Muscle of leg (tissue), 11 donors: ENCODE data around the gene DOK3. TPM values are rescaled to one million over a fixed set of nuclear protein-coding genes. Genes with fewer than 3 reads are reported as not detected.
A peak's percentile ranks its signal among the peaks of the same experiment; 100 is the strongest.

Experiments used
- DNase-seq: peaks from one replicate; pipeline ENCODE4 v3.0.0; 2013
- H3K27ac ChIP-seq: one replicate; pipeline ENCODE4 v1.5.1; 2013; ENCODE audit warnings: mild to moderate bottlenecking, low read length, control low read depth
- H3K27me3 ChIP-seq: one replicate; pipeline ENCODE4 v1.6.1; 2013; ENCODE audit warnings: low read length; ENCODE audit not compliant: control insufficient read depth, insufficient read depth
- H3K36me3 ChIP-seq: one replicate; pipeline ENCODE4 v1.6.1; 2013; ENCODE audit warnings: low read length; ENCODE audit not compliant: control insufficient read depth, insufficient read depth
- H3K4me1 ChIP-seq: one replicate; pipeline ENCODE4 v1.6.1; 2013; ENCODE audit warnings: low read length; ENCODE audit not compliant: control insufficient read depth, insufficient read depth
- H3K4me3 ChIP-seq: one replicate; pipeline ENCODE4 v1.5.1; 2013; ENCODE audit warnings: low read length, control low read depth
- H3K9me3 ChIP-seq: replicated peaks from 2 replicates; pipeline ENCODE4 v1.6.1; 2013; ENCODE audit warnings: low read depth, low read length; ENCODE audit not compliant: control insufficient read depth
- WGBS: methylation state at CpG from one replicate; pipeline ENCODE4 v1.1.5; 2013; ENCODE audit warnings: missing lambda C conversion rate; ENCODE audit not compliant: insufficient coverage; 5-methylcytosine and 5-hydroxymethylcytosine counted together
- polyA plus RNA-seq, 8 donors: library from polyadenylated mRNA; unstranded; fragments of 120-200 nt; gene quantifications; one replicate each; pipeline versions ENCODE4 v1.2.1 to v1.2.3, GENCODE V29; 2013; ENCODE audit warnings: inconsistent platforms in 1 of 8, low replicate concordance in 1 of 8; ENCODE audit not compliant: insufficient read length in 8 of 8, insufficient read depth in 1 of 8
- total RNA-seq: library from RNA; stranded (reverse); fragments of 120-200 nt; gene quantifications from one replicate; pipeline ENCODE4 v1.2.4, GENCODE V29; 2013

DOK3 gene
- total and polyA plus RNA-seq, 9 donors: 2.7 to 9.9 (median 6.3) TPM

DNA sequence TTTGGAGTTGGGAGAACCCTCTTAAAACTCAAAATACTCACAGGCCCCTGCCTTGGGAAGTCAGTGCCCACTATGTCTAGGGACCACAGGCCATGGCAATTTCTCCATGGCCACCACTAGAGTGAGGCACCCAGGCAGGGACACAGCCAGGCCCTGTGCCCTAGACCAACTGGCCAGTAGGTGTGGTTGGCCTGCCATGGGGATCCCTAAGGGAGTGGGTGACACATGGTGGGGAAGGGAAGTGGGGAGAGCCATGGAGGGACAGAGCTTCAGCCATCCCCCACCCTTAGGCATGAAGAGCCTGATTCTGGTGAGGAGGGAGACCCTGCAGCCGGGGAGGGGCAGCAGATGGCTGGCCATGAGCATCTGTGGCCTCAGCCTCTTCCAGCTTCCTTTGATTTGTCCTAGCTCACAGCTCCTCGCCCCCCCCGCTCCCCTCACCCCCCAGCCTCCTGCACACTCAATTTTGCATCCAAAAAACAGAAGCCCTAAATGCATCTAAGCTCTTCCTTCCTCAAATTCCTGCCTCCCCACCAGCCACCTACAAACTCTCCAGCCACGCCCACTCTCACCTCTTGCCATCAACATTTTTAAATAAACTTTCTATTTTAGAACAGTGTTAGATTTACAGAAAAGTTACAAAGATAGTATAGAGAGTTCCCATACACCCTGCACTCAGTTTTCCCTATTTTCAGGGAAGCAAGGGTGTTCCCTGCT lies 34.6 kb downstream of the DOK3 start:
- Histone ChIP-seq H3K4me3 (no peak overlapping the region), H3K36me3 (peaks cover 20% of the 10 kb centered on the region), H3K4me1 (peaks cover 60% of the 10 kb centered on the region), H3K27me3 (no peaks in the 10 kb centered on the region), H3K27ac (no peak overlapping the region), H3K9me3 (no peaks in the 10 kb centered on the region)
- DNase-seq: no peak
- WGBS: 7% methylated on average over 2 of the region's 4 CpGs

DNA sequence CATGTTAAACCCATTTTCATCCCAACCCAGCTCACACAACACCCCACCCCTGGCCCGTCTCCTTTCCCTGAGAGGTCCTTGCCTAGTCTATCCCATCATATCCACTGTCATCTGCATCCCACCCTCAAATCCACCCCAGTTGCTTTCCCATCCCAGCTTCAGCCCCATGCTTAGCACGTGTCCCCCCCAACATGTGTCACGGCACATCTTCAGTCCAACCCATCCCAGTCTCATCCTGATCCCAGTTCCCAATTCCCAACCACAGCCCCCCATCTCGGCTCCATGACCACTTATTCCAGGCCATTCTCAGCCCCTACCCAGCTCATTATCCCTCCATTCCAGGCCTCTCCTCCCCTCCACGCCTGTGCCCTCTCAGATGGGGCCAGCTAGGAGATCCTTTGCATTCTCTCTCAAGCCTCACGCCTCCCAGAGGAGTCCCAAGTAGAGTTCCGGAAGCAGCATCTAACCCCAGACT lies 35.6 kb downstream of the DOK3 start:
- no peaks in the 10 kb centered on the region for H3K9me3 ChIP-seq
- H3K4me1 ChIP-seq: peaks cover 60% of the 10 kb centered on the region
- peak; percentile 62 for DNase-seq
- H3K27ac ChIP-seq: peak overlapping the region; percentile 62
- H3K36me3 ChIP-seq: peaks cover 28% of the 10 kb centered on the region
- H3K27me3 ChIP-seq: no peaks in the 10 kb centered on the region
- 13% methylated on average over 6 of the region's 7 CpGs for WGBS
- H3K4me3 ChIP-seq: no peak overlapping the region

DNA sequence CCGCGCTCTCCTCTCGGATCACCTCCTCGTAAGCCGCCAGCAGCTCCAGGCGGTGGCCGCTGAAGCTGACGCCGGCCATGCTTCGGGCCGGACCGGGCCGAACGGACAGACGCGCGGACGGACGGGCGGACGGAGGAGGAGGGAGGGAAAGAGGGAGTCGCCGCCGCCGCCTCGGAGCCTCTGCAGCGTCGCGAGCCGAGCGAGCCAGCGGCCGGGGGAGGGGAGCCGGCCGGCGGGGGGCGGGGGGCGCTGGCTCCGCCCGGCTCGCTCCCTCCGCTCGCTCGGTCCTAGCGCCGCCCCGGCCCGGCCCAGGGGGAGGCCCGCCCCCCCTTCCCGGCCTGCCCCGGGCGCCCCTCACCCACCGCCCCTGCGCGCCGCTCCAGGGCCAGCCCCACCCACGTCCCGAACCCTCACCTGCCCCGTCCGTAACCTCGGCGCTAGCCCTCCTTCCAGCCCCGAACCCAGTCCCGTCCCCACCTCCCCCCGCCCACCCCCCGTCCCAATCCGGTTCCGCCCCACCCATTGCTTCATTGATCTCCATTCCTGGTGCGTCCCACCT lies 36.1 kb downstream of the DOK3 start, which contains the start of gene DBN1:
Gene DBN1 (minus strand): TSS at position 192 of the 559 bp plus-strand sequence. CDS start 113 bp downstream, at position 79.
- Histone ChIP-seq H3K9me3 (no peaks in the 10 kb centered on the region), H3K27me3 (no peaks in the 10 kb centered on the region), H3K36me3 (peaks cover 33% of the 10 kb centered on the region), H3K4me3 (peak within 1 kb of the TSS; percentile 92), H3K27ac (peak within 1 kb of the TSS; percentile 88), H3K4me1 (peaks cover 59% of the 10 kb centered on the region)
- WGBS: under 1% methylated on average over 28 of the region's 69 CpGs
- DNase-seq: peak; percentile 88

DNA sequence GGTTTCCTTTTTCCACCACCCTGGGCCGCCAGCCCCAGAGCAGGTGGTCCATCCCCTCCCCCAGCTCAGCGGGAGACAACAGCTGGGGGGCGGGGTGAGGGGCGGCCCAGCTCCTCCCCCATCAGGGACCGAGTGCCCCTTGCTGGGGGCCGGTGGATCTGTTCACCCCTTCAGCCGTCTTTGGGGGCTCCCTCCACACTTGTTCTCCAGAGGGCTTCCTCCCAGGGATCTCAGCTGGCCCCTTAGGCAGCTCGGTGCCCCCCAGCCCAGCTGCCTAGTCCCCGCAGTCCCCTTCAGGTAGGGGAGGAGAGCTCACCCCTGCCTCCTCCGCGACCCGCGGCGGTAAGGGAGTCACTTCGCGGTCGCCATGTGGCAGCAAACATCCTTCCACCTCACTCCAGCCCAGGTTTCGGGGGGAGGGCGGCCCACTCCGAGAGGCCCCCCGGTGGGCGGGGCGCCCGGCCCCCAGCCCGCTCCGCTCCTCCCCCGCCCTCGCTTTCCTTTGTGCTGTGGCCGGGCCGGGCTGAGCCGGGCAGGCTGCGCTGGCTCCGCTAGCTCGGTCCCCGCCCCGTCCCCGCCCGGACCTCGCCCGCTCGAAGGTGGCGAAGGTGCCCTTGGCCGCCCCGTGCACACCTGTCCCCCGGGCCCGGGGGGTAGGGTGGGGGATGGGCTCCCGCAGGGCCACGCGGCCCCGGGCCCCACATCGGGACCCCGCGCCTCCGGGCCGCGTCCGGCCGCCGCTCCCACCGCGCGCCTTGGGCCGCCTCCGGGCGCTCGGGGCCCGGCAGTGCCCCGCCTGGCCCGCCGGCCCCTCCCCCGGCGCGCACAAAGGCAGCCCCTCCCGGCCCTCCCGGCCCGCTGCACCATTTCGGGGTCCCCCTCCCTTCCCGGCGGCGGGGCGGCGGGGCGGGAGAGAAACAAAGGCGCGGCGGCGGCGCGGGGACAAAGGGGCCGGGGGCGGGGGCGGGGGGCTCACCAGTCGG lies 36.9 kb downstream of the DOK3 start:
- Histone ChIP-seq H3K4me3 (peak overlapping the region; percentile 92), H3K27me3 (no peaks in the 10 kb centered on the region), H3K9me3 (no peaks in the 10 kb centered on the region), H3K36me3 (peaks cover 41% of the 10 kb centered on the region), H3K27ac (peak overlapping the region; percentile 88), H3K4me1 (peaks cover 64% of the 10 kb centered on the region)
- under 1% methylated on average over 77 of the region's 93 CpGs for WGBS
- DNase-seq: peak; percentile 80

DNA sequence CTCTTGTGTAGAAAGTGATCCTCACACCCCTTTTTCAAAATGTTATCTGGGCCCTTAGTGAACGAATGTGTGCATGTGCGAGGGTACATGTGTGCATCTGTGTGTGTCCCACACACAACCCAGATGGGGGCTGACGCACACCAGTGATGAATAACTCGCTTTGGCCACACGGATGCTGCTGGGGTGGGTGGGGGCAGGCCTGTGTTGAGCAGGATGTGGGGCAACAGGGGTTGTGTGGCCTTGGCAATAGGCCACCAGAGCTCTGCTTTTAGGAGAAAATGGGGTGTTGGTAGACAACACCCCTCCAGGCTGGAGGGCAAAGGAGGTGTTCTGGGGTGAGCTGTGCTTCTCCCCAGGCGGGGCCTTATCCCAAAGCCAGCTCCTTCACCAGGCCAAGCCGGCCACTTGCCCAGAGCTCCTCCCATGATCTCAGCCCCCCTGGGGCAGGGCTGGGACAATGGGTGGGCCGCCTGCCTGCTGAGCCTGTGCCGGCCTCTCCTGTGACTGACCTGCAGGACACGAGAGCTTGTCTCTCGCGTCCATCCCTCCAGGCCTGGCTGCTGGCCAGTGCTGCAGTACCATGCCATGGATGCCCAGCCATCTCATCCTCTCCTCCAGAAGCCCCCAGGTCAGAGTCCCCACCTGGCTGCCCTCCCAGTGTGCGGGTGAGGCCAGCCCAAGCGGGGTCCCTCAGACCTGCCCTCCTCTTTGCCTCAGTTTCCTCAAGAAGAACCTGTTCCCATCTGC lies 37.8 kb downstream of the DOK3 start:
- Histone ChIP-seq H3K9me3 (no peaks in the 10 kb centered on the region), H3K4me3 (peak overlapping the region; percentile 92), H3K36me3 (peaks cover 51% of the 10 kb centered on the region), H3K27me3 (no peaks in the 10 kb centered on the region), H3K27ac (peak overlapping the region; percentile 88), H3K4me1 (peaks cover 62% of the 10 kb centered on the region)
- DNase-seq: peak; percentile 71
- 12% methylated on average over 11 of the region's 14 CpGs for WGBS

DNA sequence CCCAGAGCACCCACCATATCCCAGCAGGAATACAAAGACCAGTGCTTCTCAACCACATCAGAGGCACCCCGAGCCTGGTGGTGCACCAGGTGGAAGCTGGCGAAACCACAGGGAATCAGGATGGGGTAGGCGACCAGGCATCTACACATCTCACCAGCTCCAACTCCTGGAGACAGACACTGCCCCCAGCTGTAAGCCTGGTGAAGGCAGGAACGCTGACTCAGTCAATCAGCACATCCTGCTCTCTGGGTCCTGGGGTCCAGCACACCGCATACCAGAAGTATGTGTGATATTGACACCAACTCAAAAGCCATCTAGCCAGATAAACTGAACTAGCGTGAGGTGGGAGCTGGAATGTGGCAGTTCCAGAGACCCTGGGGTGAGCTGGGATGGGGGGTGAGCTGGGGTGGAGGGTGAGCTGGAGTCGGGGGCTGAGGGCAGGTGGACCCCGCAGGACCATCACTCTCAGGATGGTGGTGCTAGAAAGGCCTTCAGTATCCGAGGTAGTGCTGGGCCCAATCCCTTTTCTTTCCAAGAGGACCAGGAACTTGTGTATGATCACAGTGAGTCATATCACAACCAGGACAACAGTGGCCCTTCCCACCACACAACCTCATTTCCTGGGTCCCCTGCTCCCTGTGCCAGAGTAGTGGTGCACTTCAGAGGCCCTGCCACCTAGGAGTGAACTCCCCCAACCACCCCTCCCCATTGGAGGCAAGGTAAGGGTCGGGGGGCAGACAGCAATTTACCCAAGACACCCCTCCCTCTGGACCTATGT lies 38.7 kb downstream of the DOK3 start:
- H3K4me1 ChIP-seq: peaks cover 59% of the 10 kb centered on the region
- H3K4me3 ChIP-seq: peak overlapping the region; percentile 5
- no peaks in the 10 kb centered on the region for H3K9me3 ChIP-seq
- 86% methylated on average over 1 of the region's 10 CpGs for WGBS
- peaks cover 59% of the 10 kb centered on the region for H3K36me3 ChIP-seq
- H3K27ac ChIP-seq: peak overlapping the region; percentile 76
- H3K27me3 ChIP-seq: no peaks in the 10 kb centered on the region
- DNase-seq: no peak

DNA sequence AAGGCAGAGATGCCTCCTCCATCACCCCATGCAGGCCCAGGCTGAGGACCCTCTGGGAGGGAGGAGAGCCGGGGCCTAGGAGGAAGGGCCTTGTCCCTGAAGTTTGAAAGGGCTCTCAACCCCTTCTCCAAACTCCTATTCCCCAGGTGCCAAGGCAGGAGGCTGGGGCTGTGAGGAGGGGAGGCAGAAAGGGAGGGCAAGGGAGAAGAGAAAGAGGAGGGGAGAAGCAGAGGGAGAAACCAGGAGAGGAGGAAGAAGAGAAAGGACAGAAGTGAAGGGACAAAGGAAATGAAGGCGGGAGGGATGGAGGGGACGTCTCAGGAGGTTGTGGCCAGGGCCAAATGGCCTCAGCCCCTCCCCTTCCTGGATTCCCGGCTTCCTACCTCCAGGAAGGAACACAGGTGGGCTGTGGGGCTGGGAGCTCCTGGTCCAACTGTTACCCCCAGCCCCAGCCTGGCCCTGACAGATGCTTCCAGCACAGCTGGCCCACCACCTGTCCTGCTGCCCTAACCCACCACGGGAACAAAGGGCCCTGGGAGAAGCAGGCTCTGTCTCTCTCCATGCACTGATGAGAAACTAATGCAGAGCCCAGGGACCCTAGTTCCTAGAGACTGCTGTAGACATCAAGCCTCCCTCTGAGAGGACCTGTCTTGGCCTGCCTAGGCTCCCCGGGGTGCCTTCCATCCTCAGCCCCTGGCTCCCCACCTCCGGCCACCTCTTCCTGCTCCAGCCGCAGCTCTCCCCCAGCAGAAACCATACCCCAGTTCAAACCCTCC lies 39.7 kb downstream of the DOK3 start:
- WGBS: 29% methylated on average over 4 of the region's 8 CpGs
- Histone ChIP-seq H3K27me3 (no peaks in the 10 kb centered on the region), H3K9me3 (peaks cover 4% of the 10 kb centered on the region), H3K4me1 (peaks cover 54% of the 10 kb centered on the region), H3K36me3 (peaks cover 68% of the 10 kb centered on the region), H3K27ac (peak overlapping the region; percentile 76), H3K4me3 (no peak overlapping the region)
- DNase-seq: no peak

DNA sequence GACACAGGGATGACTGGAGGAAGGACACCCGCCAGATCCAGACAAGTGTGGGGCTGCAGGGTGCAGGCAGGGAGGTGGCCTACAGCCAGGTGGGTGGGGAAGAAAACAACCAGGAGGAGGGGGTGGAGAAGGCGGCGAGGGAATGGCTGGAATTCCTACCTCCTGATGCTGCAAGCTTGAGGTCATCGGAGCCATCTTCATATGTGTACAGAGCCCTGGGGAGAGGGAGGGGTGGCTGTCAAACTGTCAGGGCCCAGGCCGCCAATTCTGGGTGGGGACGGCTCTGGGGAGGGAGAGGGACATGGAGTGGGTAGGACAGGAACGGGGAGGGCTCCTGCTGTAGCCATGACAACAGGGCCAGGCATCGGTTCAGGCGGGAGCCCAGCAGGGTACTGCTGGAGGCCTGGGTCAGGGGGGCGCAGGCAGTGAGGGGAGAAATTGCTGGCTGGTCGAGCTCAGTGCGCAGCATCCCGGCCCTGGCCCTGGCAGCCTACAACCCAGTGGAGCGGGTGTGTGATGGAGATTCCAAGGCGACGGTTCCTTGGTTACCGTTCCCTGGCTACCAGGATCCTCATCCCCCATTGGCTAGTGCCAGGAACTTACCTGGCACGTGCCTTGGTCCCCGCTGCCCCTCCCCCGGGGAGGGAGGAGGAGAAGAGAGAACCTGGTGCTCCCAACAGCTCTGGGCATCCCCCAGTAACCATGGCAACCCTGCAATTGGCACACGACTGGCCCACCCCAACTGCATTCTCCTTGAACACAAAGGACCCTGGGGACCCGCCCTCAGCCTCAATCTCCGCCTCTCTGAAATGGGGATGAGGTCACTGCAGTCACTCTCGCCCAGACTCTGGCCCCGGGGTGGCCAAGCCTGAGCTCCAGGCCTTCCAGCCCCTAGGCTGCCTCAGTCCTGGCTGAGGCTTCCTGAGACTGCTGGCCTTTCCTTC lies 40.7 kb downstream of the DOK3 start:
- H3K9me3 ChIP-seq: peaks cover 4% of the 10 kb centered on the region
- no peak overlapping the region for H3K4me3 ChIP-seq
- 42% methylated on average over 12 of the region's 25 CpGs for WGBS
- no peaks in the 10 kb centered on the region for H3K27me3 ChIP-seq
- H3K27ac ChIP-seq: peak overlapping the region; percentile 76
- H3K36me3 ChIP-seq: peaks cover 68% of the 10 kb centered on the region
- peak; percentile 89 for DNase-seq
- H3K4me1 ChIP-seq: peaks cover 44% of the 10 kb centered on the region
